ENCODE measurements around the gene NCAM1. TPM values are rescaled to one million over a fixed set of nuclear protein-coding genes. Genes with fewer than 3 reads are reported as not detected.

The NCAM1 gene
- polyA plus RNA-seq, 1 experiment: 0.27 TPM

- H3K4me3 ChIP-seq (ENCODE audit: low read depth, low read length): no peak overlapping the region
- no peak for TF ChIP-seq CTCF (IDR thresholded peaks at IDR 0.05; ENCODE audit: insufficient read depth, low read depth, low read length)
- no peak for DNase-seq (ENCODE audit: low read depth)
- ChIA-PET POLR2A (no interaction called here), CTCF (interaction anchor here (0.7 kb wide), 1 partner anchor 663 kb away, joined by 3 read pairs; no protein-coding TSS in a partner anchor)
- H3K27me3 ChIP-seq (ENCODE audit: control insufficient read depth, insufficient read depth, low read length): no peaks in the 10 kb centered on the region; the same call in 1 of the 2 replicates
- H3K36me3 ChIP-seq (ENCODE audit: control insufficient read depth, insufficient read depth, low read length): no peaks in the 10 kb centered on the region
Observed at GRCh38 chr11:113245216-113245615, 284.0 kb downstream of the NCAM1 start.

GRCh38 chr11:113247221-113247620, 286.0 kb downstream of the NCAM1 start:
- DNase-seq (ENCODE audit: low read depth): no peak
- Histone ChIP-seq H3K36me3 (ENCODE audit: control insufficient read depth, insufficient read depth, low read length) (no peaks in the 10 kb centered on the region), H3K27me3 (ENCODE audit: control insufficient read depth, insufficient read depth, low read length) (no peaks in the 10 kb centered on the region; the same call in 1 of the 2 replicates), H3K4me3 (ENCODE audit: low read depth, low read length) (no peak overlapping the region)
- POLR2A ChIA-PET: no interaction called here
- CTCF ChIA-PET: interaction anchor here (1.0 to 1.1 kb wide), 2 partner anchors 42 to 131 kb away, joined by 3 to 4 read pairs; no protein-coding TSS in a partner anchor
- no peak for TF ChIP-seq CTCF (IDR thresholded peaks at IDR 0.05; ENCODE audit: insufficient read depth, low read depth, low read length)

- POLR2A ChIA-PET: interaction anchor here (0.7 kb wide), 1 partner anchor 64 kb away, joined by 3 read pairs; no protein-coding TSS in a partner anchor
- TF ChIP-seq CTCF (IDR thresholded peaks at IDR 0.05; ENCODE audit: insufficient read depth, low read depth, low read length): no peak
- Histone ChIP-seq H3K36me3 (ENCODE audit: control insufficient read depth, insufficient read depth, low read length) (no peaks in the 10 kb centered on the region), H3K27me3 (ENCODE audit: control insufficient read depth, insufficient read depth, low read length) (no peaks in the 10 kb centered on the region; the same call in 1 of the 2 replicates), H3K4me3 (ENCODE audit: low read depth, low read length) (no peak overlapping the region)
- no peak for DNase-seq (ENCODE audit: low read depth)
- CTCF ChIA-PET: interaction anchor here (1.0 kb wide), 1 partner anchor 132 kb away, joined by 4 read pairs; no protein-coding TSS in a partner anchor
Observed at GRCh38 chr11:113247966-113248365, 286.7 kb downstream of the NCAM1 start.

- Histone ChIP-seq H3K4me3 (ENCODE audit: low read depth, low read length) (no peak overlapping the region), H3K27me3 (ENCODE audit: control insufficient read depth, insufficient read depth, low read length) (no peaks in the 10 kb centered on the region; the same call in 1 of the 2 replicates), H3K36me3 (ENCODE audit: control insufficient read depth, insufficient read depth, low read length) (no peaks in the 10 kb centered on the region)
- ChIA-PET CTCF (no interaction called here), POLR2A (interaction anchor here (0.7 kb wide), 1 partner anchor 65 kb away, joined by 3 read pairs; no protein-coding TSS in a partner anchor)
- DNase-seq (ENCODE audit: low read depth): no peak
- no peak for TF ChIP-seq CTCF (IDR thresholded peaks at IDR 0.05; ENCODE audit: insufficient read depth, low read depth, low read length)
Observed at GRCh38 chr11:113248702-113249490, 287.7 kb downstream of the NCAM1 start.

- Histone ChIP-seq H3K4me3 (ENCODE audit: low read depth, low read length) (no peak overlapping the region), H3K27me3 (ENCODE audit: control insufficient read depth, insufficient read depth, low read length) (no peaks in the 10 kb centered on the region; the same call in 1 of the 2 replicates), H3K36me3 (ENCODE audit: control insufficient read depth, insufficient read depth, low read length) (no peaks in the 10 kb centered on the region)
- ChIA-PET CTCF (no interaction called here), POLR2A (no interaction called here)
- DNase-seq (ENCODE audit: low read depth): no peak
- 0 out of 2 replicates have a peak, but pooled peaks have one; percentile 22 for TF ChIP-seq CTCF (IDR thresholded peaks at IDR 0.05; ENCODE audit: insufficient read depth, low read depth, low read length)
Observed at GRCh38 chr11:113249491-113249763, 288.2 kb downstream of the NCAM1 start.
